GM19239 (cell line): Measurements from ENCODE around the gene LYRM4.

Experiments used
- DNase-seq: peaks from one replicate; pipeline ENCODE4 v3.0.0; 2011; ENCODE audit warnings: low spot score; ENCODE audit not compliant: insufficient read length
- FAIRE-seq: peaks from 2 replicates; lab custom pipeline; 2011; peaks lifted over from hg19 to GRCh38; lab: Jason Lieb, UNC

Gene LYRM4

DNA sequence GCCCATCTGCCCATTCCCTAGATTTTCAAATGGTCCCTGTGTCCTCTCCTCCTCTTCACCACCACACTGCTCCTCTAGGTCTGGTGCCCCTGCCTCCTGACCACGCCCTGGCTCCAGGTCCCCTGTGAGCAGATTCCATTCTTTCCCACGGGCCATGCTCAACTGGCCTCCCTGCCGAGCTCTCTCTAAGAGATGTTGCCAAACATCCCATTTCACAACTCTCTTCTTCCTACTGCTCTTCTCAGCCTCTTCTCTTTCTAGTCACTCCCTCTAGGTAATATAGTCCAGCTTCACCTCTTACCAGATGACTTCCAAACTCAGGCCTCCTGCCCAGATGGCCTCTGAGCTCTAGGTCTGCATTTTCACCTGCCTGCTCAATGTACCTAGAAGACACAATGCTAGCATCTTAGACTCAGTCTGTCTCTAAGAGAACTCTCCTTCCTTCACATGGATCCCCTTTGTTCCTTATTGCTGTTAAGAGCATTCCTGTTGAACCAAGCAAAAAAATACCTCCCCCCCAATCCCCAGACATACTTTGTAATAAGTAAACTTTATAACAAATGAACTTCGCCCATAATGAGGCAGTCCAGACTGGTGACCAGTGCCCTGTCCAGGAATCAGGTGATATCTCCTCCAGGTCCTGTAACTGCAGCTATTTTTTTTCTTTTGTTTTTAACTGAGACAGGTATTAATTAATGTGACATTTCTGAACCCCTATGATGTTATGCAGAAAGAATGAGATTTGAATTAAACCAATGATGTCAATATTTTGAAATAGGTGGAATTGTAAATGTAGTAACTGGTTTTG, 79.0 kb downstream of the LYRM4 start:
- DNase-seq (no peak), FAIRE-seq (no peak)

DNA sequence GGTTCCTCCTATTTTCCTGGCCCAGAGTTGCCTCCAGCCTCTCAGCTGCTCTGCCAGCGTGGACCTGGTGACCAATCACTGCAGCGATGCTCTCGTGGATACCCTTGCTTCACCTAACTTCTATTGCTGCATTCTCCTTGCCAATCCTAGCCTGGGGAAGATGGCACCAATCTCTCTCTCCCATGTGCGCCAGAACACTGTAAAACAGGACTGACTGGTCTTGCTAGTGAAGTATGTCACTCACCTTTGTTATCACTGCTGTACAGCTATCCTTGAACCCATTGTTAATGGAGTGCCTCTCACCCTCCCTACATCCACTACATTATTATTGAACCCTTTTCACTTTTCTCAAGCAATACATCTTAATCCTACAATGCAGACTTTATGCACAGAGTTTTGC, 80.1 kb downstream of the LYRM4 start:
- no peak for FAIRE-seq
- no peak for DNase-seq

DNA sequence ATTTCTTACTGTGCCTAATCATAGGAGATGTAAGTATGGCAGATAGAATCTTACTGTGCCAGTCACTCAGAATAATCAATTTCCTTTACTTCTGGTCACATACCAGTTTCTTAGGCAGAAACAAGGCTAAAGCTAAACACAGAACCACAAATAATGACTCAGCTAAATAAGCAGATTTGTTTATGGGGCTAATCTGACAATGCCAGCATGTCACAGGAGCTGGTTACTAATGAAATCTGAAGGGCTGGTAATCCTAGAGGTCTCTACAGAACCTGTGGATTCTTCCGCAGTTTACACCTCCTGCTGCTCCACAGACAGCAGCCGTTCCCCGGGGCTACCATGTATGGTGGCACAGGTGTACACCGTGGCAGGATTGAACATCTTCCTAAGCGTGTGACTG, 80.8 kb downstream of the LYRM4 start:
- DNase-seq, result no peak
- no peak for FAIRE-seq

- peak; percentile 28 for FAIRE-seq
- no peak for DNase-seq
Measured at GRCh38 chr6:5178806-5179205, 81.9 kb downstream of the LYRM4 start.

- DNase-seq (no peak), FAIRE-seq (peak; percentile 53)
Measured at GRCh38 chr6:5175635-5176034, 85.1 kb downstream of the LYRM4 start.

DNA sequence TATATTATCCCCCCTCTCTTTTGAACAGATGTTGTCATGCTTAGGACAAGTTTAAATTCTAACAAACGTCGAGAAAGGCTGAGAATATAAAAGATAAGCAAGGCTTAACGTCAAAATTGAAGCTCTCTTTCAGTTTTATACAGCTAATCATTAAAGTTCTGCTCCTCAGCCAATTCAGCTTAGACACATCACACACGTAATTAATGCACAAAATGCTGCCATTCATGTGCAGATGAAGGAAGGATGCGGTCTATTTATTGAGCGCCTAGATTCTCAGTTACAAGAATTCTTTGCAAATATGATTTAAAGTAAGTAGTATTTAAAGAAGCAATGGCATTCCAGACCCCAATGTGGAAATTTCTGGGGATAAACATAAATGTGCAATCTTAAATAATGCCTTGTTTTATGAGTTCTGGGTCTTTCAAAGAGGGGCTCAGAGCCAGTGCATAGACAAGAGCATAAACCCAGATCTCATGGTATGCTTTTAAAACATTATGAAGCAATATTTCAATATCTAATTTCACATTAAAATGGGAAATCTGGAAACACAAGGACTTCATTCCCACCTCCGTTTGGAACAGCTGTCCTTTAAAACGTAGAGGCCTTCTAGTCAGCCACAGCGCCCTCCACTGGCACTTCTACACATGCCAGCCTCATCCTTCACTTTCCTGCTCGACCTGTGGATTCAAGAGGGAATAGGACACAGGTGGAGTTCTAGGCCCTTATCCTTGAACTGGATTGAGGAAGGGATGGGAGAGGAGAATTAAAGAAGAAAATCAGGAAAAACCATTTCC, 85.8 kb downstream of the LYRM4 start:
- FAIRE-seq (peak; percentile 71), DNase-seq (no peak)

DNA sequence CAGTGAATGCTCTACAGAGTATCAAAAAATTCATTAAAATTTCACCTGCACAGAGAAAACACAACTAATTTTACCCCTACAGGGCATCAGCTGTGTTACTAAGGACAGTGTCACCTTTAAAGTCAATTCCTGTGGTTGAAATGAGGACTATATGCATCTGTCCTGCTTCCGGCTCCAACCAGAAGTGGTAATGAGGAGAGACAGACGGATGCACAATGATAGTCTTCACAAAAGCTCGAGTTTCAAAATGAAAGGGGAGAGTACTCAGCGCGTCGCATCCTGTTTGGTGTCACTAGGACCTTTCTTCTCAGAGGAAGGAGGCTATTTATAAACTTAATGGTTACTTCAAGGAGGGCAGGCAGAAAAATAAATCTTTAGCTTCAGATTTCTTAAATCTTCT, 86.5 kb downstream of the LYRM4 start:
- FAIRE-seq, result peak; percentile 86
- peak; percentile 52 for DNase-seq

DNA sequence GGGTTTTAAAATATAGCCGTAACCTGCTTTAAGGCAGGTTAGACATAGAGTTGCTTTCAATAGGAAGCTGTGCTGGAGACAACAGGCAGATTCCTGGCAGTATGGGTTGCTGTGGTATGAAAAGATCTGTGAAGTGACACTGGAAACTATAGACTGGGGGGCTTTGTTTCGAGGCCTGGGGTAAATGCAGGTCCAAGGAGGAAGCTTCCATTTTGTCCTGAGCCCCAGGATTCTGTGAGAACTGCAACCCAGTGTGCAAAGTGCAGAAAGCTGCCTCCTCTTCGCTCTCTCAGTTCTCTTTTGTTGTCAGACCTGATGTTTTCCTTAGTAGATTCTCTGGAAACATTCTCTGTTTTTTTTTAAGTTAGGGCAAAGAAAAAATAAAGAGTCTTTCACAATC, 86.9 kb downstream of the LYRM4 start:
- FAIRE-seq, result no peak

GRCh38 chr6:5172897-5173474, 87.8 kb downstream of the LYRM4 start:
- FAIRE-seq, result no peak
- no peak for DNase-seq

More for the DNA sequence above, 86.9 kb downstream of the LYRM4 start:
- DNase-seq, result no peak

- FAIRE-seq, result no peak
- DNase-seq, result no peak
Measured at GRCh38 chr6:5172041-5172653, 88.6 kb downstream of the LYRM4 start.

GRCh38 chr6:5167501-5167900, 93.2 kb downstream of the LYRM4 start:
- FAIRE-seq (no peak), DNase-seq (no peak)

DNA sequence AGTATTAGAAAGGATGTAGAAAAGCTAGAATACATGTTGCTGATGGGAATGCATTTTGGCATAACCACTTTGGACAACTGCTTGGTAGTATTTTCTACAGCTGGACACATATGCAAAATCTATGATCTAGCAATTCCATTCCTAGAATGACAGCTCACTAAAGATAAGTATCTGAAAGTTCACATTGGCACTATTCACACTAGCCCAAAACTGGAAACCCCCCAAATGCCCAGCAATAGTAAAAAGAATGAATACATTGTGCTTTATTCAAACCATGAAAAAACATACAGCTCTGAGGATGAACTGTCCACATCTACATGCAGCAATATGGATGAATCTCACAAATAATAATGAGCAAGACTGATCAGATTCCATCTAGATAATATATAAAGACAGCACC, 96.7 kb downstream of the LYRM4 start:
- no peak for DNase-seq
- no peak for FAIRE-seq

- no peak for FAIRE-seq
- no peak for DNase-seq
Measured at GRCh38 chr6:5163247-5163646, 97.5 kb downstream of the LYRM4 start.

DNA sequence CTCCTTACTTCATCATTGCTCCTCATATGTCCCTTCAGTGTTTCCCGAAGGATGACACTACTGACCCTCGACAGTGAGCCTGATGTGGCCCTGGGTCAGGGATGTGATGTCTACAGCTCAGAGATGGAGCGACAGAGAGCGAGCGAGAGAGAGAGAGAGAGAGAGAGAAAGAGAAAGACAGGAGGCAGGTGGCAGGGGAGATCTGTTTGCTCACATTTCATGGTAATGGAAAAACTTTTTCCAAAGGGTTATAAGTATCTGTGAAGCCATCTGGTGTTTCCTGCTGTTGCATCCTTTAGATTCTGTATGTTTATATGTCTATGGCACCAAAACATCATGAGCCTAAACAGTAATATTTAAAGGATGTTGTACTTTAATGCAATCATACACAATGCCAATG, 98.4 kb downstream of the LYRM4 start:
- FAIRE-seq (no peak), DNase-seq (no peak)

DNA sequence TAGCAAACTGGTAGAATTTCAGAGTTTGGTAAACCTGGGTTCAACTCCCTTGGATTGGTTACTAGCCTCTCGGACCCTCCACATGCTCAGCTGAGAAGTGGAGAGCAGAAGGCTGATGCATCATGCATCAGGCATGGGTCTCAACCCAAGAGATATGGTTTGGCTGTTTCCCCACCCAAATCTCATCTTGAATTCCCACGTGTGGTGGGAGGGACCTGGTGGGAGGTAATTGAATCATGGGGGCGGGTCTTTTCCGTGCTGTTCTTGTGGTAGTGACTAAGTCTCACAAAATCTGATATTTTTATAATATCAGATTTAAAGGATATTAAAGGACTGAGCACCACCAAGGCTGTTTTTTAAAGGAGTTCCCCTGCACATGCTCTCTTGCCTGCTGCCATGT, 100.5 kb downstream of the LYRM4 start:
- DNase-seq (no peak), FAIRE-seq (no peak)

DNA sequence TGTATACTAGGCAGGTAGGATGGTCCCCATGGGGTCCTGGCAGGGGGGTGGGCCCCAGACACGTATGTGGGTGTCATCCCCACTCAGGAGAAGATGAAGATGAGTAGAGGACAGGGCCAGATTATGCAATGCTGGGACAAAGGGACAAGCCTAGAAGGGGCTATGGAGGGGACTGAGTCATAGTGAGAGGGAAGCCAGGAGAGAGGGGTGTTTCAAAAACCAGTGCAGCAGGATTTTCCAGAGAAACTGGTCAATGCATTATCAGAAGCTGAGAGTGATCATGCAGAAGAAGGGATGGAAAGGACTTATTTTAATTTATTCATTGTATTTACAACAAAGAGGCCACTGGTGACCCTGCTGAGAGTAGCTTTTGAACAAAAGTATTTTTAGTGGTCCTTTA, 101.6 kb downstream of the LYRM4 start:
- no peak for DNase-seq
- no peak for FAIRE-seq

- FAIRE-seq, result no peak
- DNase-seq, result no peak
Measured at GRCh38 chr6:5158180-5158579, 102.6 kb downstream of the LYRM4 start.

- DNase-seq, result no peak
- no peak for FAIRE-seq
Measured at GRCh38 chr6:5157621-5158138, 103.1 kb downstream of the LYRM4 start.

GRCh38 chr6:5156627-5157026, 104.1 kb downstream of the LYRM4 start:
- FAIRE-seq, result no peak

DNA sequence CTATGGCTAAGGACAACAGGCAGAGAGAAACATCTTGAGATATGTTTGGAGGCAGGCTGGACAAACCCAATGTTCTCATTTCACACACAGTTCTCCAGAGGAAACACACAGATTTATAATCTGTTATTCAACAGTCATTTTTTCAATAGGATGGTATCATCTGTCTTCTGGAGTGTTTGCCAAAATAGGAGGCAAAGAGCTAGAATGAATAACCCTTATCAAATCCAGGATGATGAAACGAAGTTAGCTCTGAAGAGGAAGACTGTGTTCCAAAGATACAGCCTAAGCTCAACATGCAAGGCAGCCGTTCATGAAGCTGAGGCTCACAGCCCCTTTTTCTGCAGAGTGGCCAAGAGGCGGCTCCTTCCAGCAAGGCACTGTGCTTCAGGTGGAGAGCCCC, 104.8 kb downstream of the LYRM4 start:
- FAIRE-seq, result no peak
- DNase-seq, result no peak

More at GRCh38 chr6:5156627-5157026, 104.1 kb downstream of the LYRM4 start:
- DNase-seq, result no peak

DNA sequence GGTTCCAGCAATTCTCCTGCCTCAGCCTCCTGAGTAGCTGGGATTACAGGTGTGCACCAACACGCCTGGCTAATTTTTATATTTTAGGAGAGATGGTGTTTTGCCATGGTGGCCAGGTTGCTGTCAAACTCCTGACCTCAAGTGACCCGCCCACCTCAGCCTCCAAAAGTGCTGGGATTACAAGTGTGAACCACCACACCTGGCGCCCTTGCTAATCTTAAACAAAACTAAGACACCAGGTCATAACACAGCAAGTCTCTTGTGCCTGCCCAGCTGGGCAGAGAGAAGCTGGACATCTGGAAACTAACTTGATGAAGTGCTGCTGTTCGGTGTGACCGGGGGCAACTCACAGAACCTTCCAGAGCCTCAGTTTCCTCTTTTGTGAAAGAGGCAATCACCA, 107.6 kb downstream of the LYRM4 start:
- FAIRE-seq, result no peak
- no peak for DNase-seq
